Measurements from ENCODE around the gene HSPA1L. TPM values are rescaled to one million over a fixed set of nuclear protein-coding genes. Genes with fewer than 3 reads are reported as not detected.
"Not testable (repeated sequence)": the region's sequence is repeated elsewhere in the genome, so short reads cannot be mapped to it uniquely, and the experiment has no call there.

The HSPA1L gene
- total RNA-seq, 2 experiments from 2014 or later = 2.8 to 3.0 TPM

GRCh38 chr6:31805939-31806469 is 9.1 kb downstream of the HSPA1L start:
- POLR2A ChIA-PET = interaction anchor here (0.7 to 4.0 kb wide), 24 partner anchors 9 to 1168 kb away, joined by 3 to 57 read pairs (median 8); partner anchors contain the start of genes ABHD16A, BAG6, C6orf47 and CLIC1
- CTCF ChIA-PET = interaction anchor here (0.6 to 3.6 kb wide), 13 partner anchors 8 to 121 kb away, joined by 3 to 23 read pairs (median 10); partner anchors contain the start of genes DDAH2, HSPA1A, HSPA1B and HSPA1L
- no peak for DNase-seq
- no peaks in the 10 kb centered on the region for H3K27me3 Mint-ChIP-seq
- H3K4me1 Mint-ChIP-seq = peaks cover 40% of the 10 kb centered on the region
- peak overlapping the region; percentile 91 for H3K4me3 Mint-ChIP-seq
- H3K9me3 Mint-ChIP-seq = no peaks in the 10 kb centered on the region
- peak overlapping the region; percentile 91 for H3K27ac Mint-ChIP-seq
- peaks cover 39% of the 10 kb centered on the region for H3K36me3 Mint-ChIP-seq (ENCODE audit: low read depth)

- CTCF ChIA-PET = interaction anchor here (1.0 kb wide), 1 partner anchor 31 kb away, joined by 3 read pairs; no protein-coding TSS in a partner anchor
- not testable (repeated sequence) for H3K4me3 Mint-ChIP-seq, DNase-seq, H3K27me3 Mint-ChIP-seq, H3K9me3 Mint-ChIP-seq
- peak overlapping the region; percentile 53 for H3K27ac Mint-ChIP-seq
- POLR2A ChIA-PET = interaction anchor here (0.7 to 7.4 kb wide), 3 partner anchors 10 to 63 kb away, joined by 3 to 104 read pairs (median 24); partner anchors contain the start of genes CLIC1, HSPA1A, HSPA1L and MSH5
- peaks cover 54% of the 10 kb centered on the region for H3K4me1 Mint-ChIP-seq
- peaks cover 35% of the 10 kb centered on the region for H3K36me3 Mint-ChIP-seq (ENCODE audit: low read depth)
Measured at GRCh38 chr6:31801031-31801927, 13.8 kb downstream of the HSPA1L start.

- no peaks in the 10 kb centered on the region for H3K27me3 Mint-ChIP-seq
- H3K27ac Mint-ChIP-seq = no peak overlapping the region
- ChIA-PET POLR2A (interaction anchor here (1.3 to 7.4 kb wide), 5 partner anchors 14 to 61 kb away, joined by 3 to 104 read pairs (median 10); partner anchors contain the start of genes CLIC1, HSPA1A, HSPA1L and MSH5), CTCF (interaction anchor here (1.6 to 2.1 kb wide), 2 partner anchors 9 to 18 kb away, joined by 6 to 7 read pairs; no protein-coding TSS in a partner anchor)
- H3K4me3 Mint-ChIP-seq = no peak overlapping the region
- peaks cover 32% of the 10 kb centered on the region for H3K36me3 Mint-ChIP-seq (ENCODE audit: low read depth)
- no peaks in the 10 kb centered on the region for H3K9me3 Mint-ChIP-seq
- peaks cover 45% of the 10 kb centered on the region for H3K4me1 Mint-ChIP-seq
- DNase-seq = no peak
Measured at GRCh38 chr6:31799781-31800180, 15.3 kb downstream of the HSPA1L start.

GRCh38 chr6:31797588-31797987 is 17.5 kb downstream of the HSPA1L start:
- peak; percentile 69 for DNase-seq
- H3K4me1 Mint-ChIP-seq = peaks cover 48% of the 10 kb centered on the region
- H3K27me3 Mint-ChIP-seq = no peaks in the 10 kb centered on the region
- peaks cover 34% of the 10 kb centered on the region for H3K36me3 Mint-ChIP-seq (ENCODE audit: low read depth)
- peak overlapping the region; percentile 90 for H3K27ac Mint-ChIP-seq
- H3K9me3 Mint-ChIP-seq = no peaks in the 10 kb centered on the region
- H3K4me3 Mint-ChIP-seq = peak overlapping the region; percentile 44
- ChIA-PET CTCF (interaction anchor here (0.8 to 4.1 kb wide), 6 partner anchors 8 to 58 kb away, joined by 3 to 25 read pairs (median 6); partner anchors contain the start of genes HSPA1A, HSPA1L and LSM2), POLR2A (interaction anchor here (0.6 to 7.4 kb wide), 8 partner anchors 9 to 216 kb away, joined by 3 to 104 read pairs (median 8); partner anchors contain the start of genes CLIC1, HSPA1A, HSPA1L and LSM2)

GRCh38 chr6:31796993-31797385 is 18.1 kb downstream of the HSPA1L start:
- ChIA-PET POLR2A (interaction anchor here (0.6 to 7.4 kb wide), 9 partner anchors 10 to 256 kb away, joined by 3 to 104 read pairs (median 7); partner anchors contain the start of genes CLIC1, DDX39B, HSPA1A and HSPA1L), CTCF (interaction anchor here (1.4 to 4.1 kb wide), 8 partner anchors 9 to 58 kb away, joined by 3 to 25 read pairs (median 10); partner anchors contain the start of genes LSM2 and MSH5)
- Mint-ChIP-seq H3K27me3 (no peaks in the 10 kb centered on the region), H3K9me3 (no peaks in the 10 kb centered on the region), H3K4me3 (no peak overlapping the region), H3K36me3 (ENCODE audit: low read depth) (peaks cover 37% of the 10 kb centered on the region), H3K27ac (peak overlapping the region; percentile 90), H3K4me1 (peaks cover 53% of the 10 kb centered on the region)
- DNase-seq = no peak

- H3K36me3 Mint-ChIP-seq (ENCODE audit: low read depth) = peaks cover 38% of the 10 kb centered on the region
- H3K27me3 Mint-ChIP-seq = no peaks in the 10 kb centered on the region
- H3K4me3 Mint-ChIP-seq = peak within 1 kb of the TSS; percentile 89
- CTCF ChIA-PET = interaction anchor here (0.9 to 4.1 kb wide), 11 partner anchors 9 to 129 kb away, joined by 3 to 25 read pairs (median 7); partner anchors contain the start of genes HSPA1A, HSPA1L, LSM2 and MSH5
- no peaks in the 10 kb centered on the region for H3K9me3 Mint-ChIP-seq
- peaks cover 58% of the 10 kb centered on the region for H3K4me1 Mint-ChIP-seq
- POLR2A ChIA-PET = interaction anchor here (0.6 to 7.4 kb wide), 23 partner anchors 8 to 254 kb away, joined by 3 to 104 read pairs (median 5); partner anchors contain the start of genes BAG6, CLIC1, DDAH2 and DDX39B
- peak within 1 kb of the TSS; percentile 97 for H3K27ac Mint-ChIP-seq
- peak; percentile 86 for DNase-seq
Measured at GRCh38 chr6:31795616-31796298, 19.3 kb downstream of the HSPA1L start, which contains the start of gene VARS1. TSS of gene VARS1 (minus strand) at chr6:31795752. CDS start at chr6:31795217, 535 bp downstream.

GRCh38 chr6:31794866-31795615 is 20.0 kb downstream of the HSPA1L start:
- Mint-ChIP-seq H3K4me3 (peak overlapping the region; percentile 89), H3K36me3 (ENCODE audit: low read depth) (peaks cover 41% of the 10 kb centered on the region), H3K27me3 (no peaks in the 10 kb centered on the region), H3K4me1 (peaks cover 61% of the 10 kb centered on the region), H3K27ac (peak overlapping the region; percentile 97), H3K9me3 (no peaks in the 10 kb centered on the region)
- ChIA-PET CTCF (interaction anchor here (0.9 to 4.1 kb wide), 10 partner anchors 8 to 128 kb away, joined by 3 to 25 read pairs (median 8); partner anchors contain the start of genes HSPA1A, HSPA1L, LSM2 and MSH5), POLR2A (interaction anchor here (0.6 to 7.4 kb wide), 26 partner anchors 10 to 219 kb away, joined by 3 to 104 read pairs (median 6); partner anchors contain the start of genes BAG6, CLIC1, DDAH2 and DXO)
- DNase-seq = no peak

GRCh38 chr6:31794294-31794865 is 20.7 kb downstream of the HSPA1L start:
- no peak for DNase-seq
- POLR2A ChIA-PET = interaction anchor here (0.7 to 7.4 kb wide), 15 partner anchors 9 to 142 kb away, joined by 3 to 104 read pairs (median 9); partner anchors contain the start of genes BAG6, CLIC1, DDAH2 and GPANK1
- Mint-ChIP-seq H3K4me3 (peak overlapping the region; percentile 89), H3K9me3 (no peaks in the 10 kb centered on the region), H3K27ac (peak overlapping the region; percentile 73), H3K36me3 (ENCODE audit: low read depth) (peaks cover 45% of the 10 kb centered on the region), H3K27me3 (no peaks in the 10 kb centered on the region), H3K4me1 (peaks cover 64% of the 10 kb centered on the region)
- CTCF ChIA-PET = interaction anchor here (2.0 to 4.1 kb wide), 4 partner anchors 7 to 55 kb away, joined by 7 to 25 read pairs (median 14); partner anchors contain the start of genes HSPA1A, HSPA1L and MSH5

GRCh38 chr6:31793927-31794245 is 21.2 kb downstream of the HSPA1L start:
- Mint-ChIP-seq H3K36me3 (ENCODE audit: low read depth) (peaks cover 50% of the 10 kb centered on the region), H3K4me3 (peak overlapping the region; percentile 89), H3K4me1 (peaks cover 66% of the 10 kb centered on the region), H3K27ac (peak overlapping the region; percentile 73)
- H3K9me3 Mint-ChIP-seq, DNase-seq, H3K27me3 Mint-ChIP-seq: not testable (repeated sequence)
- POLR2A ChIA-PET = interaction anchor here (1.5 to 7.4 kb wide), 3 partner anchors 12 to 55 kb away, joined by 10 to 104 read pairs (median 35); partner anchors contain the start of genes CLIC1, HSPA1A, HSPA1L and LSM2
- CTCF ChIA-PET = interaction anchor here (0.7 kb wide), 2 partner anchors 12 to 58 kb away, joined by 3 read pairs; no protein-coding TSS in a partner anchor

- Mint-ChIP-seq H3K27ac (peak overlapping the region; percentile 68), H3K27me3 (no peaks in the 10 kb centered on the region), H3K4me3 (no peak overlapping the region), H3K36me3 (ENCODE audit: low read depth) (peaks cover 45% of the 10 kb centered on the region), H3K4me1 (peaks cover 58% of the 10 kb centered on the region), H3K9me3 (no peaks in the 10 kb centered on the region)
- no peak for DNase-seq
- CTCF ChIA-PET = interaction anchor here (4.4 kb wide), 1 partner anchor 23 kb away, joined by 17 read pairs; no protein-coding TSS in a partner anchor
- POLR2A ChIA-PET = interaction anchor here (2.2 kb wide), 1 partner anchor 14 kb away, joined by 8 read pairs; the partner anchor contains the start of gene LSM2
Measured at GRCh38 chr6:31792761-31793171, 22.3 kb downstream of the HSPA1L start.

GRCh38 chr6:31792090-31792374 is 23.1 kb downstream of the HSPA1L start:
- peaks cover 42% of the 10 kb centered on the region for H3K36me3 Mint-ChIP-seq (ENCODE audit: low read depth)
- no peak overlapping the region for H3K4me3 Mint-ChIP-seq
- POLR2A ChIA-PET = interaction anchor here (1.2 to 2.2 kb wide), 2 partner anchors 9 to 14 kb away, joined by 3 to 8 read pairs; partner anchors contain the start of gene LSM2
- H3K27ac Mint-ChIP-seq = peak overlapping the region; percentile 68
- peaks cover 51% of the 10 kb centered on the region for H3K4me1 Mint-ChIP-seq
- no peaks in the 10 kb centered on the region for H3K27me3 Mint-ChIP-seq
- no peaks in the 10 kb centered on the region for H3K9me3 Mint-ChIP-seq
- no peak for DNase-seq
- CTCF ChIA-PET = interaction anchor here (0.7 to 4.4 kb wide), 6 partner anchors 7 to 62 kb away, joined by 3 to 23 read pairs (median 10); partner anchors contain the start of genes DDAH2, LSM2 and MSH5
